Fibroblast of the aortic adventitia (primary cell): Measurements from ENCODE around the gene RUNX2. TPM values are rescaled to one million over a fixed set of nuclear protein-coding genes. Genes with fewer than 3 reads are reported as not detected.

Source experiments
- DNase-seq: peaks from one replicate; pipeline ENCODE4 v3.0.0-alpha.2; 2010; ENCODE audit warnings: low read depth
- H3K4me3 ChIP-seq: 2 replicates; pipeline ENCODE4 v1.5.1; 2011; ENCODE audit warnings: low read depth, mild to moderate bottlenecking, control low read depth, low read length, moderate library complexity
- total RNA-seq: library from RNA; depleted of rRNA; stranded (reverse); fragments of >200 nt; gene quantifications from 2 replicates; pipeline ENCODE4 v1.2.3, GENCODE V29; 2012; ENCODE audit warnings: low replicate concordance
- TF ChIP-seq, protein P1 (sequence below): IDR thresholded peaks from 2 replicates; pipeline ENCODE4 v1.5.1; 2011; ENCODE audit warnings: mild to moderate bottlenecking, low read length, control low read depth, inconsistent platforms; ENCODE audit not compliant: insufficient read depth

Gene RUNX2
- total RNA-seq, 1 donor: 5.8 TPM

DNA sequence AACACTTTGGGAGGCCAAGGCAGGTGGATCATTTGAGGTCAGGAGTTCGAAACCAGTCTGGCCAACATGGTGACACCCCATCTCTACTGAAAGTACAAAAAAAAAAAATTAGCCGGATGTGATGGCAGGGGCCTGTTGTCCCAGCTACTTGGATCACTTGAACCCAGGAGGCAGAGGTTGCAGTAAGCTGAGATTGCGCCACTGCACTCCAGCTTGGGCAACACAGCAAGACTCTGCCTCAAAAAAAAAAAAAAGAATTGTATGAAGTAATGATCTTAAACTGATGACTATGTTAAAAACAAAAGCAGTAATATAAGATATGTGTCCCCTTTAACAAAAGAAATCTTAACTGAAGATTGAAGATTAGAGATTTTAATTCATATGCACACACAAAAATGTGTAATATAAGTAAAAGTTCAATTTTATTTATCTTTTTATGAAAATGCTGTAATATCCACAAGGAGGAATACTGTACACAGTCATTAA lies 29.0 kb upstream of the RUNX2 start:
- TF ChIP-seq, protein P1, sequence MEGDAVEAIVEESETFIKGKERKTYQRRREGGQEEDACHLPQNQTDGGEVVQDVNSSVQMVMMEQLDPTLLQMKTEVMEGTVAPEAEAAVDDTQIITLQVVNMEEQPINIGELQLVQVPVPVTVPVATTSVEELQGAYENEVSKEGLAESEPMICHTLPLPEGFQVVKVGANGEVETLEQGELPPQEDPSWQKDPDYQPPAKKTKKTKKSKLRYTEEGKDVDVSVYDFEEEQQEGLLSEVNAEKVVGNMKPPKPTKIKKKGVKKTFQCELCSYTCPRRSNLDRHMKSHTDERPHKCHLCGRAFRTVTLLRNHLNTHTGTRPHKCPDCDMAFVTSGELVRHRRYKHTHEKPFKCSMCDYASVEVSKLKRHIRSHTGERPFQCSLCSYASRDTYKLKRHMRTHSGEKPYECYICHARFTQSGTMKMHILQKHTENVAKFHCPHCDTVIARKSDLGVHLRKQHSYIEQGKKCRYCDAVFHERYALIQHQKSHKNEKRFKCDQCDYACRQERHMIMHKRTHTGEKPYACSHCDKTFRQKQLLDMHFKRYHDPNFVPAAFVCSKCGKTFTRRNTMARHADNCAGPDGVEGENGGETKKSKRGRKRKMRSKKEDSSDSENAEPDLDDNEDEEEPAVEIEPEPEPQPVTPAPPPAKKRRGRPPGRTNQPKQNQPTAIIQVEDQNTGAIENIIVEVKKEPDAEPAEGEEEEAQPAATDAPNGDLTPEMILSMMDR: no peak
- H3K4me3 ChIP-seq: no peak overlapping the region
- DNase-seq: no peak

DNA sequence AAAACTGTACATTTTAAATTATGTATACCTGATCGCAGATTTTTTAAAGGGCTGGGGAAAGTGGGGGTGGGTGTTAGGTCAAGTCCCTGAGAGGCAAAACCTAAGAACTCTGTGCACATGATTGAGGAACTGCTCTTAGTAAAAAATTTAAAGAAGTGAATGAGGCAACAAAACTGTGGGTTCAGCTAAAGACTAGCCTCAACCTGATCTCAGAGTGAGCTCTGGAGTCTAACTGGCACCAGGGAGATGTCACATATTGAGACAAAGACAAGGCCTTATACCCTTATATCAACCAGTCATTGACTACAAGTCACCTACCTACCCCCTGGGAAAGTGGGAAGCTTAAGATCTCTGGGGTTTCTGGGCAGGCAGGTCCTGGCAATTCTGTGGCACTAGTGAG lies 27.4 kb upstream of the RUNX2 start:
- DNase-seq: no peak
- H3K4me3 ChIP-seq: no peak overlapping the region
- TF ChIP-seq, protein P1: no peak

DNA sequence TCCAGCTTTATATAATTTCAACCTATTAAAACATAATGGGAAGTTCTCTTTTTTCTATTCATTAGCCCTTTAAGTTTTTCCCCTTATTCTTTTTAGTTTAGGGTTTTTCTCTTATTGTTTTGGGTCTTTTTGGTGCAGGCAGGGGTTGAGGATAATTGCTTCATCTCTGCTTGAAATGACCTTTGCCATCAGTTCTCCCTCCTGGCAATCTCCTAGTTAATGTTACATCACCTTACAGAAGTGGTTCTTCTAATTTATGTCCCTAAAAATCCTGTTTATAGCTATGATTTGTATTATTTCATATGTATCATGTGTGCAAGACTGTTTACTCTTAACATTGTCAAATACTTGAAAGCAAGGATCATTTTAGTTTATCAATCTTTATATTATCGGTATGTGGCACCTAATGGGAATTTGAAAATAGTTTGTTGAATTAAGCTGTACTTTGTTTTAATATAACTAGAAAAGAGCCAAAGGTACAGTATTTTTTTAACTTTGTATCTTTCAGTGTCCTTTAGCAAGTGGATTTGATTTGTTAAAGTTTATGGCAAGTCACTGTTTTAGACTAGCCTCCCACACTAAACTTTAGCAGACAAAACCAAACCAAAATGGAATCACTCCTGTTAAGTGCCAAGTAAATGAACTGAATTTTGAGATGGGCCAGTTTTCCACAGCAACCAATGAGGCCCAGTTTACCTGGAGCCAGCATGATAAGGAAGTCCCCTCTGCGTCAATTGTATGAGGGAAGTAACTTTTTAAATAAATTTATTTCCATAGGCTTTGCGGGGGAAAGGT lies 26.6 kb upstream of the RUNX2 start:
- DNase-seq: no peak
- TF ChIP-seq, protein P1: no peak

DNA sequence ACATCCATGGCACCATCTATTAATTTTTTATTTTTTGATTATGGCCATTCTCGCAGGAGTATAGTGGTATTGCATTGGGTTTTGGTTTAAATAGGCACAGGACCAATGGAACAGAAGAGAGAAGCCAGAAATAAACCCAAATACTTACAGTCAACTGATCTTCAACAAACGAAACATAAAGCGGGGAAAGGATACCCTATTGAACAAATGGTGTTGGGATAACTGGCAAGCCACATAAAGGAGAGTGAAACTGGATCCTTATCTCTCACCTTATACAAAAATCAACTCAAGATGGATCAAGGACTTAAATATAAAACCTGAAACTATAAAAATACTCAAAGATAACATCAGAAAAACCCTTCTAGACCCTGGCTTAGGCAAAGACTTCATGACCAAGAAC lies 25.3 kb upstream of the RUNX2 start:
- DNase-seq: no peak
- H3K4me3 ChIP-seq: no peak overlapping the region
- TF ChIP-seq, protein P1: no peak

More for the DNA sequence above, 26.6 kb upstream of the RUNX2 start:
- no peak overlapping the region for H3K4me3 ChIP-seq

DNA sequence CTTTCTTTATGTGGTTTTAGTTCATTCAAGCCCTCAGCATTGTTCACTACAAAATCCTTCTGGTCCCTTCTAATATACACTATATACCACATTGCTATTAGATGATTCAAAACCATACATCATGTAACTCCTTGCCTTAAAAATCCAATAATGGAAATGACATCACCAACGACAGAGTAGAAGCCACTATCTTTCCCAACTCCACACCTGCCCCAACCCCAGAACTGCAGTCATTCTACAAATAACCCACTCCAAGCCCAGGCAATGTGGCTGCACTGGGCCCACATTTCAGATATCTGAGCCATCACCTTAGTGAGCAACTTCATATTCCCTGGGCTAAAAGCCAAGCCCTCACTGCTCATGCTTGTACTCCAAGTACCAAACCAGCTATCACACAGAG lies 22.6 kb upstream of the RUNX2 start:
- DNase-seq: no peak
- no peak overlapping the region for H3K4me3 ChIP-seq
- TF ChIP-seq, protein P1: no peak

DNA sequence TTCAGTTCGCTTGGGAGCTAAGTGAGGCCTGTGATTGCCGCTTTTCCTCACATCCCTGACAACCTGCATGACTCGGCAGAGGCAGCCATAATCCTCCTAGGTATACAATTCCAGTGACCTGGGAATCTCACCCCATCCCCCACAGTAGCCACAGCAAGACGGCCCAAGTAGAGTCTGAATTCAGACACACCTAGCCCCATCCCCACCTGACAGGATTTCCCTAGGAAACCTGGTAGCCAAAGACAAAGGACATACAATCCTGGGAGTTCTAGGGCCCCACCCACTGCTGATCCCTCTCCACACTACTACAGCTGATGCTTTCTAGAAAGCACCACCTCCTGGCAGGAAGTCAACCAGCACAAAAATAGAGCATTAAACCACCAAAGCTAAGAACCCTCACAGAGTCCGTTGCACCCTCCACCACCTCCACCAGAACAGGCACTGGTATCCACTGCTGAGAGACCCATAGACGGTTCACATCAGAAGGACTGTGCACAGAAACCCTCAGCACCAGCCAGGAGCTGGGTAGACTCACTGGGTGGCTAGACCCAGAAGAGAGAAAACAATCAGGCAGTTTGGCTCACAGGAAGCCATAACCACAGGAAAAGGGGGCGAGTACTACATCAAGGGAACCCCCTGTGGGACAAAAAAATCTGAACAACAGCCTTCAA lies 17.9 kb upstream of the RUNX2 start:
- TF ChIP-seq, protein P1: no peak
- DNase-seq: no peak
- H3K4me3 ChIP-seq: no peak overlapping the region
